Kidney epithelial cell (primary cell): ENCODE measurements around the gene APBB1IP. TPM values are rescaled to one million over a fixed set of nuclear protein-coding genes. Genes with fewer than 3 reads are reported as not detected.
"Not testable (repeated sequence)": the region's sequence is repeated elsewhere in the genome, so short reads cannot be mapped to it uniquely, and the experiment has no call there.

ENCODE experiments used
- DNase-seq: peaks from one replicate; pipeline ENCODE4 v3.0.0-alpha.2; 2010; ENCODE audit warnings: low read depth
- H3K27me3 ChIP-seq: 2 replicates; pipeline ENCODE4 v1.6.0; 2011; ENCODE audit warnings: low read length; ENCODE audit not compliant: control insufficient read depth, insufficient read depth
- H3K36me3 ChIP-seq: 2 replicates; pipeline ENCODE4 v1.5.1; 2011; ENCODE audit warnings: low read length; ENCODE audit not compliant: control insufficient read depth, insufficient read depth
- H3K4me3 ChIP-seq: 2 replicates; pipeline ENCODE4 v1.5.1; 2011; ENCODE audit warnings: low read depth, mild to moderate bottlenecking, control low read depth, low read length
- total RNA-seq: library from RNA; depleted of rRNA; stranded (reverse); fragments of >200 nt; gene quantifications from 2 replicates; pipeline ENCODE4 v1.2.3, GENCODE V29; 2015
- TF ChIP-seq, protein P1 (sequence below): IDR thresholded peaks from 2 replicates; pipeline ENCODE4 v1.5.1; 2011; ENCODE audit warnings: mild to moderate bottlenecking, moderate library complexity, low read length, control low read depth, inconsistent platforms; ENCODE audit not compliant: insufficient read depth, poor library complexity, severe bottlenecking

The APBB1IP gene
- total RNA-seq, 1 donor from 2014 or later: 1.8 TPM

DNA sequence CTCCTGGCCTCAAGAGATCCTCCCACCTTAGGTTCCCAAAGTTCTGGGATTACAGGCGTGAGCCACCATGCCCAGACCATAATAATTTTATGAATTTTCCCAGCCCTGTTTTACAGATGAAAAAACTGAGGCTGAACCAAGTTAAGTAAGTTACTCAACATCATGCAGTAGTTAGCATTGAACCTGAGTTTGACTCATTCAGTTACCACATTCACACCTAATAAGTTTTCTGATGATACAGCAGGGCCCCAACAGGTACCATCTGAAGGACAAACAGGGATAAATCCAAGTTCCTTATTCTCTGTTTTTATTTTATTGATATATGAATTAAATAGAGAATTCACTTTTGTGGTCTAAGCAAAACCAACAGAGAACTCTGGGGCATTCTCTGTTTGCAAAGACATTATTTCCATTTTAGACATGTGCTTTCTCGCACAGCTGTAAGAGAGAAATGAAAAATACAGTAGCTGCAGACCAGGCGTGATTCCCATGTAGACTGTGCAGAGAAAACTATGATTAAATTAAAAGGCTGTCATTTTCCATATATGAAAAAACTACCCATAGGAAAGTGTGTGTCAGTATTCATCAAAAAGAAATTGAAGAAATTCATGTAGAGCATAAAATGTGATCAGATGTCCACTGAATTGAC lies 26.6 kb downstream of the APBB1IP start:
- no peak for DNase-seq
- TF ChIP-seq, protein P1, sequence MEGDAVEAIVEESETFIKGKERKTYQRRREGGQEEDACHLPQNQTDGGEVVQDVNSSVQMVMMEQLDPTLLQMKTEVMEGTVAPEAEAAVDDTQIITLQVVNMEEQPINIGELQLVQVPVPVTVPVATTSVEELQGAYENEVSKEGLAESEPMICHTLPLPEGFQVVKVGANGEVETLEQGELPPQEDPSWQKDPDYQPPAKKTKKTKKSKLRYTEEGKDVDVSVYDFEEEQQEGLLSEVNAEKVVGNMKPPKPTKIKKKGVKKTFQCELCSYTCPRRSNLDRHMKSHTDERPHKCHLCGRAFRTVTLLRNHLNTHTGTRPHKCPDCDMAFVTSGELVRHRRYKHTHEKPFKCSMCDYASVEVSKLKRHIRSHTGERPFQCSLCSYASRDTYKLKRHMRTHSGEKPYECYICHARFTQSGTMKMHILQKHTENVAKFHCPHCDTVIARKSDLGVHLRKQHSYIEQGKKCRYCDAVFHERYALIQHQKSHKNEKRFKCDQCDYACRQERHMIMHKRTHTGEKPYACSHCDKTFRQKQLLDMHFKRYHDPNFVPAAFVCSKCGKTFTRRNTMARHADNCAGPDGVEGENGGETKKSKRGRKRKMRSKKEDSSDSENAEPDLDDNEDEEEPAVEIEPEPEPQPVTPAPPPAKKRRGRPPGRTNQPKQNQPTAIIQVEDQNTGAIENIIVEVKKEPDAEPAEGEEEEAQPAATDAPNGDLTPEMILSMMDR: no peak
- H3K27me3 ChIP-seq: no peaks in the 10 kb centered on the region

DNA sequence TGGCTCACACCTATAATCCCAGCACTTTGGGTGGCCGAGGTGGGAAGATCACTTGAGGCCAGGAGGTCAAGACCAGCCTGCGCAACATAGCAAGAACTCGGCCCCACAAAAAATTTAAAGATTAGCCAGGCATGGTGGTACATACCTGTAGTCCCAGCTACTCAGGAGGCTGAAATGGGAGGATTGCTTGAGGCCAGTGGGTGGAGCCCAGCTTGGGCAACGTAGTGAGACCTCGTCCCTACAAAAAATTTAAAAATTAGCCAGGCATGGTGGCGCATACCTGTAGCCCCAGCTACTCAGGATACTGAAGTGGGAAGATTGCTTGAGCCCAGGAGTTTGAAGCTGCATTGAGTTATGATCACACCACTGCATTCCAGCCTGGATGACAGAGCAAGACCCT lies 28.4 kb downstream of the APBB1IP start:
- H3K4me3 ChIP-seq, H3K27me3 ChIP-seq, DNase-seq, H3K36me3 ChIP-seq: not testable (repeated sequence)

More for the DNA sequence above, 26.6 kb downstream of the APBB1IP start:
- Histone ChIP-seq H3K36me3 (no peaks in the 10 kb centered on the region), H3K4me3 (no peak overlapping the region)

GRCh38 chr10:26467639-26468038 lies 29.5 kb downstream of the APBB1IP start:
- Histone ChIP-seq H3K27me3 (no peaks in the 10 kb centered on the region), H3K36me3 (no peaks in the 10 kb centered on the region), H3K4me3 (no peak overlapping the region)
- DNase-seq: no peak
- TF ChIP-seq, protein P1: no peak

- TF ChIP-seq, protein P1: no peak
- DNase-seq: peak; percentile 48
Observed at GRCh38 chr10:26468291-26468690, 30.1 kb downstream of the APBB1IP start.

DNA sequence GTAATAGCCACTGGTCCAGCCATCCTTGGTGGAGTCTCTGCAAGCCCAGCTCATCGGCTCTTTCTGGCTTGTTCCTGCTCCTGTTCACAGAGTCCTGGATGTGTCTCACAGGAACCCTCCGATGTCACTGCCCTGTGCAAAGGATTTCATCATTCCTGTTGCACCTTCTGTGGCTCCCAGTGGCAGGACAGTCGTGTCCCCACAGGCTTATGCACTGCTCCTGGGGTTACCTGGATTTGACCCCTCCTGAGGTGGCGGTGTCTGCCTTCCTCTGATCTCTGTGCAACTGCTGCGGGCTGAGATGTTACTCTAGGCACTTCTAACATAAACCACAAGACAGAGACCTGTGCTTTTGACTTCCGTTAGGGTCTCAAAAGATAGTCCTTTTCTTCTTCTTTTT lies 30.6 kb downstream of the APBB1IP start:
- DNase-seq: no peak
- Histone ChIP-seq H3K4me3 (no peak overlapping the region), H3K27me3 (no peaks in the 10 kb centered on the region), H3K36me3 (no peaks in the 10 kb centered on the region)
- TF ChIP-seq, protein P1: no peak

More at GRCh38 chr10:26468291-26468690, 30.1 kb downstream of the APBB1IP start:
- Histone ChIP-seq H3K4me3 (no peak overlapping the region), H3K36me3 (no peaks in the 10 kb centered on the region), H3K27me3 (no peaks in the 10 kb centered on the region)

DNA sequence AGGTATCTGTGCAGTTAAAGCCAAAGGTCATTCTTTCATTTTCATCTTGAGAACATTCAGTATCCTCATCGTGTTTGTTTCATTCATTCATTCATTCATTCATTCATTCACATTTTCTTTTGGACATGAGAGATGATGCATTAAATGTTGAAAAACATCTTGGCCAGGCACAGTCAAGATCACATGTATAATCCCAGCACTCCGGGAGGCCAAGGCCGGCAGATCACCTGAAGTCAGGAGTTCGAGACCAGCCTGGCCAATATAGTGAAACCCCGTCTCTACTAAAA lies 34.3 kb downstream of the APBB1IP start:
- TF ChIP-seq, protein P1: no peak
- Histone ChIP-seq H3K27me3 (no peaks in the 10 kb centered on the region), H3K4me3 (no peak overlapping the region), H3K36me3 (no peaks in the 10 kb centered on the region)
- no peak for DNase-seq
